ENCODE data around the gene FCHO2. TPM values are rescaled to one million over a fixed set of nuclear protein-coding genes. Genes with fewer than 3 reads are reported as not detected.
A peak's percentile ranks its signal among the peaks of the same experiment; 100 is the strongest.

FCHO2 gene
- total RNA-seq, 2 donors from 2014 or later: 34.4 to 38.2 TPM

DNA sequence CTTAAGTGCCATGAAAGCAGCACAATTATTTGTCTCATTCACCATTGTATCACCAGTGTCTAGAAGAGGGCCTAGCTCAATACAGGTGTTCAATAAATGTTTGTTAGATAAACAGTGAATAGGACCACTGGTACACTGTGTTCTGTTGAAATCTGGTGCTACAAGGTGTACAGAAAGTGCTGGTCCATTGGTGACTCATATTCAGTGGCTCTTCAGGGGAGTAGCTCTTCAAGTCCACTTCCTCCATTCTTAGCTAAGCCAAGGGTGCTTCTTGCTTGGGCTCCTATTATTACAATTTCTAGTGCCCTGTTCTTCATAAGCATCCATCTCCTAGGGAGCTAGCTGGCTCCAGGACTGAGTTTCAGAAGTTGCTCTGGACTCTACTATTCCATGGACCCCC is 6.4 kb upstream of the FCHO2 start:
- Histone ChIP-seq H3K9me3 (no peaks in the 10 kb centered on the region), H3K4me1 (ENCODE audit: control insufficient read depth in 1 of 2, low read depth in 2 of 2) (peaks cover 7 to 21% of the 10 kb centered on the region in 2 donors), H3K4me3 (no peak overlapping the region), H3K27me3 (replicated peaks; ENCODE audit: insufficient read depth) (no peaks in the 10 kb centered on the region), H3K36me3 (no peaks in the 10 kb centered on the region), H3K27ac (no peak overlapping the region)
- DNase-seq (ENCODE audit: low spot score) (no peak), ATAC-seq (ENCODE audit: insufficient number of reproducible peaks, low FRiP score, low read depth) (no peak)
- TF ChIP-seq, protein P1, sequence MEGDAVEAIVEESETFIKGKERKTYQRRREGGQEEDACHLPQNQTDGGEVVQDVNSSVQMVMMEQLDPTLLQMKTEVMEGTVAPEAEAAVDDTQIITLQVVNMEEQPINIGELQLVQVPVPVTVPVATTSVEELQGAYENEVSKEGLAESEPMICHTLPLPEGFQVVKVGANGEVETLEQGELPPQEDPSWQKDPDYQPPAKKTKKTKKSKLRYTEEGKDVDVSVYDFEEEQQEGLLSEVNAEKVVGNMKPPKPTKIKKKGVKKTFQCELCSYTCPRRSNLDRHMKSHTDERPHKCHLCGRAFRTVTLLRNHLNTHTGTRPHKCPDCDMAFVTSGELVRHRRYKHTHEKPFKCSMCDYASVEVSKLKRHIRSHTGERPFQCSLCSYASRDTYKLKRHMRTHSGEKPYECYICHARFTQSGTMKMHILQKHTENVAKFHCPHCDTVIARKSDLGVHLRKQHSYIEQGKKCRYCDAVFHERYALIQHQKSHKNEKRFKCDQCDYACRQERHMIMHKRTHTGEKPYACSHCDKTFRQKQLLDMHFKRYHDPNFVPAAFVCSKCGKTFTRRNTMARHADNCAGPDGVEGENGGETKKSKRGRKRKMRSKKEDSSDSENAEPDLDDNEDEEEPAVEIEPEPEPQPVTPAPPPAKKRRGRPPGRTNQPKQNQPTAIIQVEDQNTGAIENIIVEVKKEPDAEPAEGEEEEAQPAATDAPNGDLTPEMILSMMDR (IDR thresholded peaks at IDR 0.05): no peak

DNA sequence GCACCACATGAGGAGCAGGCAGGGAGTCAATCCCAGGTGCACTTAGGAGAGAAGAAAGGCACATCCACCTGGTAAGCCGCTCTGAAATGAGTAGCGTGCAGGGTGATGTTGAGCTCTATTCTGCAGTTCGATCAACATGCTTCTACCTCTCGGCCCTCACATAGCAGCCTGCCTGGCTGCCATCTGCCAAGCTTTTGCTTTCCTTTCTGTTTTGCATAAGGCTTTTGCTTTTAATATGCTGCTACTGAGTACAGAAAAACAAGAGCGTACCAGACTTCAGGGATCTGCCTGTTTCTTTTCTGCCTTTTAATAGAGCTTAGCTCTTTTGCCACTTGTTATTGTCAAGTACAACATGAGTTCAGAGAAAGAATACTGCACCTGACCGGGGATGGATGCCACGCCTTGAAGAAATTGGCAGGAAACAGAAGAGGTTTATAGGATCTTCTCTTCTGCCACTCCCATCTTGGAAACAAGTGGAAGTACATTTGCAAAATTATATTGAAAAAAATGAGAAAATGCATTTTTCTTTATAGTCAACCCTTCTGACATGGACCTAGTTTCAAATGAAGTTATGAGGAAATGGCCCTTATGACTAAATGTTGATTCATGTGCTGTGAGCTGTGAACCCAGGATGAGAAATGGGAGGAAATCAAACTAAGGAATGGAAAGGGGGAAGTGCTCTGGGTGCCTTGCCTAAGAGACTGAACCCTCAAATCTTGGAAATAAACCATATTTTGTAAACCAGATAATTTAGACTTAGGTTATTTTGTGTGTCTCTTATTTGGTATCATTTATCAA is 4.0 kb upstream of the FCHO2 start:
- no peak for ATAC-seq (ENCODE audit: insufficient number of reproducible peaks, low FRiP score, low read depth)
- Histone ChIP-seq H3K27me3 (replicated peaks; ENCODE audit: insufficient read depth) (no peaks in the 10 kb centered on the region), H3K27ac (no peak overlapping the region), H3K4me1 (ENCODE audit: control insufficient read depth in 1 of 2, low read depth in 2 of 2) (peaks cover 13 to 21% of the 10 kb centered on the region in 2 donors), H3K36me3 (no peaks in the 10 kb centered on the region), H3K4me3 (no peak overlapping the region), H3K9me3 (no peaks in the 10 kb centered on the region)
- TF ChIP-seq, protein P1 (IDR thresholded peaks at IDR 0.05): no peak
- DNase-seq (ENCODE audit: low spot score): no peak

DNA sequence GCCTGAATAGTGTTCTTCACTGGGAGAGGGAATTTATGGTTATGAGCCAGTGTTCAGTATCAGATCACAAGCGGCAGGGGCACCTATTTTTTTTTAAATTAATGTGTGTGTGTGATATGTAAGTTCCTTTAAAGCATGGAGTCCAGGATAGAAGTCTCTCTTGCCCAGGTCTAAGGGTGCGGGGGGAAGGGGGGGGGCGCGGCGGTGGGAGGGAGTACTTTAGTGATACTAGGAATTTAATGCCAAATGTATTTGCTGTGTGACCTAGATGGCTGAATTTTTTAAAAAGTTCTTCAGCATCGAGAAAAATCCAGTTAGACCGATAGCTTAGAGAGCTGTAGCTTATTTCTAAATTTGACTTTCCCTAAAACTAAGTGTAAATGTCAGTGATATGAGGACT is 1.5 kb upstream of the FCHO2 start:
- ATAC-seq (ENCODE audit: insufficient number of reproducible peaks, low FRiP score, low read depth): no peak
- Histone ChIP-seq H3K9me3 (no peaks in the 10 kb centered on the region), H3K4me1 (ENCODE audit: control insufficient read depth in 1 of 2, low read depth in 2 of 2) (peaks cover 24 to 44% of the 10 kb centered on the region in 2 donors), H3K27ac (peak overlapping the region; percentile 96 to 98), H3K27me3 (replicated peaks; ENCODE audit: insufficient read depth) (no peaks in the 10 kb centered on the region), H3K36me3 (no peaks in the 10 kb centered on the region), H3K4me3 (peak overlapping the region; percentile 87)
- TF ChIP-seq, protein P1 (IDR thresholded peaks at IDR 0.05): no peak
- DNase-seq (ENCODE audit: low spot score): no peak

DNA sequence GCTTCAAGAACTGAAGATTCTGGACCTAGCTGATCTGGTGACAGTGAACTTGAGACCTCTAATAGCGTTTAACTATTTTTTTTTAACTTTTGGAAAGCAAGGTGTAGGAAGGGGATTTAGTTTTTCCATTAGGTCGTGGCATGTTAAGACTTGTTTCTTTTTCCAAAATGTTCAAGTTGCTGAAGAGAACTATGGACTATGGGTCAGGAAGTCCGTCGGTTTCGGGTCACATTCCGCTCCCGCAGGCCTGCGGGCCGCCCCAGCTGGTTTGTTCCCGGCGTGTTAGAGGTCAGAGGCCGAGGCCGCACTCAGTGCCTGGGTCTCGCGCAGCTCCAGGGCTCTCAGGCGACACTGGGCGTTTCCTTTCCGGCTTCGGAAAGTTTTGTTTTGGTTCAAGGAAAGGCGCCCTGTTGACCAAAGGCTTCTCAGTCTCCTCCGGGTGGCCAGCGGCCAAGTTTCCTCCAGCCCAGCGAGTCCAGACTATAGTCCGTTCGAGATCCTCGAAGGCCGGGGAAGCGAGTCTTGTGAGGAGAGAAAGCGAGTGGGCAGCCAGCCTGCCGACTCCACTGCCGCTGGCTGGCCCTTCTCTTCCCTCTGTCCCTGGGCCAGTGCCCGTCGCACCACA is 586 bp upstream of the FCHO2 start:
- DNase-seq (ENCODE audit: low spot score) (no peak), ATAC-seq (ENCODE audit: insufficient number of reproducible peaks, low FRiP score, low read depth) (peak; percentile 21)
- H3K36me3 ChIP-seq: no peaks in the 10 kb centered on the region
- TF ChIP-seq, protein P1 (IDR thresholded peaks at IDR 0.05): no peak
- no peaks in the 10 kb centered on the region for H3K9me3 ChIP-seq
- H3K4me3 ChIP-seq: peak overlapping the region; percentile 87
- H3K4me1 ChIP-seq (ENCODE audit: control insufficient read depth in 1 of 2, low read depth in 2 of 2): peaks cover 27 to 51% of the 10 kb centered on the region in 2 donors
- peak overlapping the region; percentile 96 to 98 for H3K27ac ChIP-seq
- H3K27me3 ChIP-seq (replicated peaks; ENCODE audit: insufficient read depth): no peaks in the 10 kb centered on the region

DNA sequence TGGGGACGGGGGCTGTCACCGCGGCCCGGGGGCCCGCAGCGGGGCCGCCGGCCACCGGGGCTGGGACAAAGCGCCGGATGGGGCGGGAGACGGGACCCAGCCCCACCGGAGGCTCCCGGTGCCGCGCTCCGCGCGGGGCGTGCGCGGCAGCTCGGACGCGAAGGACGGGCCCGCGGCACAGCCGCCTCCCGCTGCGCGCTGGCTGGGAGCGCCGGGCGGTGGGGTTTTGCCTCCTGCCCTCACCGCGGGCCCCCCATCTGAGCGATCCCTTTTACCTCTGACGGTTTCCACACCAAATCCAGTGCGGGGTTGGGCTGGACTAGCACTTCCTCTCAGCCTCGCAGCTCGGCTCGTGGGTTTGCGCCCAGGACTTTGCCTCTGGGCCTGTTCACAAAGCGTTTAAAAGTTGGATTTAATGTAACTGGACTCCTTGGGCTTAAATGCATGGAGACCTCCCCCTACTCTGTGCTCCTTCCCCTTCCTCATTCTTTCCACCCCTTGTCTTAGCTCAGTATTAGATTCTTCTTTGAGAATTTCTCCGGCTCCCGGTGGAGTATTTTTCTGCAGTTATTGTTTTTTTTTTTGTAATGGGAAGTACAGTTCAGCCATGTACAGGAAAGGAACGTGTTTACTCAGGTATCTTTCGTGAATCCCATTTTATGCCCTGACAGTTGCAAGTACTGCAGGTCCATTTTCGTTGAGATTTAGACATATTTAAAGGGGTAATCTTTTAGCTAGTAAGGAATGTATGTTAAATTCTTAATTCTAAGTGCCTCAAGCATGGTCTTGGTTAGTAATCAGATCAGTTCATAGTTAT is 691 bp downstream of the FCHO2 start:
- peak overlapping the region; percentile 87 for H3K4me3 ChIP-seq
- H3K27ac ChIP-seq: peak overlapping the region; percentile 96 to 98
- DNase-seq (ENCODE audit: low spot score) (no peak), ATAC-seq (ENCODE audit: insufficient number of reproducible peaks, low FRiP score, low read depth) (peak; percentile 30)
- H3K27me3 ChIP-seq (replicated peaks; ENCODE audit: insufficient read depth): no peaks in the 10 kb centered on the region
- TF ChIP-seq, protein P1 (IDR thresholded peaks at IDR 0.05): no peak
- H3K36me3 ChIP-seq: no peaks in the 10 kb centered on the region
- no peaks in the 10 kb centered on the region for H3K9me3 ChIP-seq
- peaks cover 32 to 47% of the 10 kb centered on the region in 2 donors for H3K4me1 ChIP-seq (ENCODE audit: control insufficient read depth in 1 of 2, low read depth in 2 of 2)

Measured in thoracic aorta (tissue), 2 donors.